T-helper 17 cell (primary cell): Measurements from ENCODE around the gene NDUFC1. TPM values are rescaled to one million over a fixed set of nuclear protein-coding genes. Genes with fewer than 3 reads are reported as not detected.

Experiments
- total RNA-seq, 4 donors: library from RNA in 2 of 4; stranded (reverse) in 2 of 4; gene quantifications; one replicate each; pipeline ENCODE4 v1.2.3 and lab custom pipeline; 2022 to 2026

Gene NDUFC1
- total RNA-seq, 2 donors from 2014 or later, result 15.5 to 17.0 TPM

Other genes starting within 250 kb of the NDUFC1 start
- gene ELF2, start 125.3 kb downstream of the NDUFC1 start, total RNA-seq, result 10 to 100 TPM; 59.8 to 80.6 TPM
- not detected for gene MGARP, start 22.3 kb downstream of the NDUFC1 start, total RNA-seq
- gene NAA15, start 972 bp downstream of the NDUFC1 start, total RNA-seq, result 10 to 100 TPM; 55.2 to 62.1 TPM
- gene RAB33B, start 151.6 kb upstream of the NDUFC1 start, total RNA-seq, result 10 to 100 TPM; 19.9 to 20.1 TPM